Panc1 (cell line): ENCODE data around the gene SLC4A5. TPM values are rescaled to one million over a fixed set of nuclear protein-coding genes. Genes with fewer than 3 reads are reported as not detected.
"Not testable (repeated sequence)": the region's sequence is repeated elsewhere in the genome, so short reads cannot be mapped to it uniquely, and the experiment has no call there.

Source experiments
- ATAC-seq: fragments of 200-7000 bp; cut with Tn5 transposase; 2 replicates; pipeline ENCODE4 v1.9.1; 2020; ENCODE audit warnings: mild to moderate bottlenecking, moderate library complexity
- BruUV-seq: library from RNA; stranded (reverse); fragments of 400-500 nt; replicated peaks from 2 replicates; lab custom pipeline; 2021; lab: Mats Ljungman, UMichigan
- CTCF ChIA-PET: fragments of 300-600 bp; sonication (Branson Sonifier 250); formaldehyde crosslinking; loops from one replicate; lab custom pipeline; 2022; ENCODE audit warnings: antibody characterized with exemption; lab: Charles Lee
- POLR2A ChIA-PET: fragments of 300-600 bp; sonication (Branson Sonifier 250); formaldehyde crosslinking; loops from one replicate; lab custom pipeline; 2022; ENCODE audit warnings: antibody characterized with exemption; lab: Charles Lee
- DNase-seq: peaks from one replicate; pipeline ENCODE4 v3.0.0-alpha.2; 2010; ENCODE audit warnings: low read depth, low spot score
- H3K27ac ChIP-seq: 2 replicates; pipeline ENCODE4 v1.5.1; 2011; ENCODE audit warnings: mild to moderate bottlenecking, low read length, inconsistent platforms
- H3K27me3 ChIP-seq: fragments of 200-500 bp; sonication (Bioruptor generic); 2 replicates; pipeline ENCODE4 v1.6.0; 2014; ENCODE audit warnings: low read length, inconsistent platforms; ENCODE audit not compliant: control insufficient read depth, insufficient read depth
- H3K36me3 ChIP-seq: fragments of 200-500 bp; sonication (Bioruptor generic); 2 replicates; pipeline ENCODE4 v1.5.1; 2014; ENCODE audit warnings: inconsistent platforms, mild to moderate bottlenecking, low read length, moderate library complexity; ENCODE audit not compliant: control insufficient read depth, insufficient read depth
- H3K4me1 ChIP-seq: 2 replicates; pipeline ENCODE4 v1.5.1; 2011; ENCODE audit warnings: inconsistent platforms, mild to moderate bottlenecking, low read length, moderate library complexity; ENCODE audit not compliant: control insufficient read depth, insufficient read depth
- H3K4me3 ChIP-seq, 2 experiments: 2 replicates each; pipeline ENCODE4 v1.5.1; 2011 to 2012; ENCODE audit warnings: low read depth in 2 of 2, low read length in 2 of 2, mild to moderate bottlenecking in 2 of 2, inconsistent platforms in 1 of 2, moderate library complexity in 1 of 2
- H3K9me3 ChIP-seq: fragments of 200-500 bp; sonication (Bioruptor generic); 2 replicates; pipeline ENCODE4 v1.5.1; 2014; ENCODE audit warnings: low read depth, mild to moderate bottlenecking, inconsistent platforms, low read length, moderate library complexity; ENCODE audit not compliant: control insufficient read depth, insufficient read depth
- POLR2AphosphoS5 ChIP-seq: IDR thresholded peaks from 2 replicates; pipeline ENCODE4 v1.6.1; 2012; ENCODE audit warnings: mild to moderate bottlenecking, low read depth, low read length, moderate library complexity
- SIN3A ChIP-seq: IDR thresholded peaks from 2 replicates; pipeline ENCODE4 v1.6.1; 2012; ENCODE audit warnings: low read depth, mild to moderate bottlenecking, low read length, moderate library complexity, borderline replicate concordance; ENCODE audit not compliant: insufficient read depth
- TCF7L2 ChIP-seq: IDR thresholded peaks from 2 replicates; pipeline ENCODE4 v1.6.1; 2011; ENCODE audit warnings: mild to moderate bottlenecking, low read depth, low read length, inconsistent platforms
- in situ Hi-C: cut with HindIII; loops from 2 replicates; pipeline ENCODE4 v1.10.0; 2016; ENCODE audit warnings: low sequenced_read_pairs, low pct_unique_long_range_greater_than_20kb
- intact Hi-C: fragments of 100-400 bp; cut with micrococcal nuclease; formaldehyde crosslinking; loops from one replicate; pipeline ENCODE4 v1.10.0; 2022; ENCODE audit not compliant: unreplicated experiment
- total RNA-seq: library from RNA; stranded (reverse); gene quantifications from one replicate; pipeline ENCODE4 v1.2.1, GENCODE V29; 2021; ENCODE audit not compliant: unreplicated experiment
- TF ChIP-seq, protein P1 (sequence below): fragments of 450-650 bp; IDR thresholded peaks from 2 replicates; pipeline ENCODE4 v1.5.1; 2017; ENCODE audit warnings: mild to moderate bottlenecking
- TF ChIP-seq, protein P2 (sequence below), 2 experiments: IDR thresholded peaks; 2 replicates each; pipeline ENCODE4 v1.6.1; 2011 to 2012; ENCODE audit warnings: low read depth in 2 of 2, control low read depth in 1 of 2, low read length in 1 of 2, mild to moderate bottlenecking in 1 of 2, moderate library complexity in 1 of 2; ENCODE audit not compliant: insufficient read depth in 1 of 2

SLC4A5 gene
- total RNA-seq, 1 experiment from 2014 or later: 1.2 TPM

DNA sequence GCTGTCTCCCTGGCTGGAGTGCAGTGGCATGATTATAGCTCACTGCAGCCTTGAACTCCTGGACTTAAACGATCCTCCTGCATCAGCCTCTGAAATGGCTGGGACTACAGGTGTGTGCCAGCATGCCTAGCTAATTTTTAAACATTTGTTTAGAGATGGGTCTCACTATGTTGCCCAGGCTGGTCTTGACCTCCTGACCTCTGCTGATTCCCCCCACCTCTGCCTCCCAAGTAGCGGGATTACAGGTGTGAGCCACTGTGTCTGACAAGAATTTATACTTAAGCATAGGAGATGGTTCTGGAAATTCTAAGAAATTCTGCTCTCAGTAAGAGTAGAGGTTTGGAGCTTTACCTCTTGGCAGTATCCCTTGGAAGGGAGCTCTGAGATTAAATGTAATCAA lies 126.6 kb downstream of the SLC4A5 start:
- POLR2A ChIA-PET: no interaction called here
- in situ Hi-C loops (no loop called here), intact Hi-C loops (no loop called here)
- TF ChIP-seq, protein P1, sequence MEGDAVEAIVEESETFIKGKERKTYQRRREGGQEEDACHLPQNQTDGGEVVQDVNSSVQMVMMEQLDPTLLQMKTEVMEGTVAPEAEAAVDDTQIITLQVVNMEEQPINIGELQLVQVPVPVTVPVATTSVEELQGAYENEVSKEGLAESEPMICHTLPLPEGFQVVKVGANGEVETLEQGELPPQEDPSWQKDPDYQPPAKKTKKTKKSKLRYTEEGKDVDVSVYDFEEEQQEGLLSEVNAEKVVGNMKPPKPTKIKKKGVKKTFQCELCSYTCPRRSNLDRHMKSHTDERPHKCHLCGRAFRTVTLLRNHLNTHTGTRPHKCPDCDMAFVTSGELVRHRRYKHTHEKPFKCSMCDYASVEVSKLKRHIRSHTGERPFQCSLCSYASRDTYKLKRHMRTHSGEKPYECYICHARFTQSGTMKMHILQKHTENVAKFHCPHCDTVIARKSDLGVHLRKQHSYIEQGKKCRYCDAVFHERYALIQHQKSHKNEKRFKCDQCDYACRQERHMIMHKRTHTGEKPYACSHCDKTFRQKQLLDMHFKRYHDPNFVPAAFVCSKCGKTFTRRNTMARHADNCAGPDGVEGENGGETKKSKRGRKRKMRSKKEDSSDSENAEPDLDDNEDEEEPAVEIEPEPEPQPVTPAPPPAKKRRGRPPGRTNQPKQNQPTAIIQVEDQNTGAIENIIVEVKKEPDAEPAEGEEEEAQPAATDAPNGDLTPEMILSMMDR: no peak
- TF ChIP-seq SIN3A (no peak), TCF7L2 (no peak), POLR2AphosphoS5 (no peak)
- TF ChIP-seq, protein P2, sequence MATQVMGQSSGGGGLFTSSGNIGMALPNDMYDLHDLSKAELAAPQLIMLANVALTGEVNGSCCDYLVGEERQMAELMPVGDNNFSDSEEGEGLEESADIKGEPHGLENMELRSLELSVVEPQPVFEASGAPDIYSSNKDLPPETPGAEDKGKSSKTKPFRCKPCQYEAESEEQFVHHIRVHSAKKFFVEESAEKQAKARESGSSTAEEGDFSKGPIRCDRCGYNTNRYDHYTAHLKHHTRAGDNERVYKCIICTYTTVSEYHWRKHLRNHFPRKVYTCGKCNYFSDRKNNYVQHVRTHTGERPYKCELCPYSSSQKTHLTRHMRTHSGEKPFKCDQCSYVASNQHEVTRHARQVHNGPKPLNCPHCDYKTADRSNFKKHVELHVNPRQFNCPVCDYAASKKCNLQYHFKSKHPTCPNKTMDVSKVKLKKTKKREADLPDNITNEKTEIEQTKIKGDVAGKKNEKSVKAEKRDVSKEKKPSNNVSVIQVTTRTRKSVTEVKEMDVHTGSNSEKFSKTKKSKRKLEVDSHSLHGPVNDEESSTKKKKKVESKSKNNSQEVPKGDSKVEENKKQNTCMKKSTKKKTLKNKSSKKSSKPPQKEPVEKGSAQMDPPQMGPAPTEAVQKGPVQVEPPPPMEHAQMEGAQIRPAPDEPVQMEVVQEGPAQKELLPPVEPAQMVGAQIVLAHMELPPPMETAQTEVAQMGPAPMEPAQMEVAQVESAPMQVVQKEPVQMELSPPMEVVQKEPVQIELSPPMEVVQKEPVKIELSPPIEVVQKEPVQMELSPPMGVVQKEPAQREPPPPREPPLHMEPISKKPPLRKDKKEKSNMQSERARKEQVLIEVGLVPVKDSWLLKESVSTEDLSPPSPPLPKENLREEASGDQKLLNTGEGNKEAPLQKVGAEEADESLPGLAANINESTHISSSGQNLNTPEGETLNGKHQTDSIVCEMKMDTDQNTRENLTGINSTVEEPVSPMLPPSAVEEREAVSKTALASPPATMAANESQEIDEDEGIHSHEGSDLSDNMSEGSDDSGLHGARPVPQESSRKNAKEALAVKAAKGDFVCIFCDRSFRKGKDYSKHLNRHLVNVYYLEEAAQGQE (IDR thresholded peaks at IDR 0.05; ENCODE audit: insufficient read depth in 1 of 2, low read depth in 2 of 2, low read length in 1 of 2): no peak
- CTCF ChIA-PET: no interaction called here
- H3K27me3 ChIP-seq: no peaks in the 10 kb centered on the region
- H3K4me3 ChIP-seq: no peak overlapping the region
- no peaks in the 10 kb centered on the region; the same call in 1 of the 2 replicates for H3K4me1 ChIP-seq
- H3K27ac ChIP-seq: no peak overlapping the region
- ATAC-seq (no peak), DNase-seq (no peak)
- no peaks in the 10 kb centered on the region for H3K9me3 ChIP-seq
- H3K36me3 ChIP-seq: peaks cover 44% of the 10 kb centered on the region
- no TSS peak for BruUV-seq

DNA sequence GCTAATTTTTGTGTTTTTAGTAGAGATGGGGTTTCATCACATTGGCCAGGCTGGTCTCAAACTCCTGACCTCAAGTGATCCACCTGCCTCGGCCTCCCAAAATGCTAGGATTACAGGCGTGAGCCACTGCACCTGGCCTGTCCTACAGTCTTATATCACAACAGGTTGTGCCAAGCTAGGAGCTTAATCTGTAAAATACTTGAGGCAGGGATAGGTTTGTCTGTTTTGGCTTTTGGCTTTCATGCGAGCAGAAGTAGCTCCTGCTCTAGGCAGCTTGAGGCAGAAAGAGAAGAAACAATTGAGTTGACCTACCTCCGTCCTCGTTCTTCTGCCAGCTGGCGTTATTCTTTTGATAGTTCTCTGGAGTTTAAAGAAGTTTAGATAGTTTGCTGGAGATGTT lies 127.4 kb downstream of the SLC4A5 start:
- DNase-seq, H3K27ac ChIP-seq, H3K4me1 ChIP-seq, CTCF ChIA-PET, H3K9me3 ChIP-seq, ATAC-seq, BruUV-seq, H3K27me3 ChIP-seq, H3K4me3 ChIP-seq, POLR2A ChIA-PET, in situ Hi-C loops, intact Hi-C loops: not testable (repeated sequence)
- H3K36me3 ChIP-seq: peaks cover 50% of the 10 kb centered on the region

DNA sequence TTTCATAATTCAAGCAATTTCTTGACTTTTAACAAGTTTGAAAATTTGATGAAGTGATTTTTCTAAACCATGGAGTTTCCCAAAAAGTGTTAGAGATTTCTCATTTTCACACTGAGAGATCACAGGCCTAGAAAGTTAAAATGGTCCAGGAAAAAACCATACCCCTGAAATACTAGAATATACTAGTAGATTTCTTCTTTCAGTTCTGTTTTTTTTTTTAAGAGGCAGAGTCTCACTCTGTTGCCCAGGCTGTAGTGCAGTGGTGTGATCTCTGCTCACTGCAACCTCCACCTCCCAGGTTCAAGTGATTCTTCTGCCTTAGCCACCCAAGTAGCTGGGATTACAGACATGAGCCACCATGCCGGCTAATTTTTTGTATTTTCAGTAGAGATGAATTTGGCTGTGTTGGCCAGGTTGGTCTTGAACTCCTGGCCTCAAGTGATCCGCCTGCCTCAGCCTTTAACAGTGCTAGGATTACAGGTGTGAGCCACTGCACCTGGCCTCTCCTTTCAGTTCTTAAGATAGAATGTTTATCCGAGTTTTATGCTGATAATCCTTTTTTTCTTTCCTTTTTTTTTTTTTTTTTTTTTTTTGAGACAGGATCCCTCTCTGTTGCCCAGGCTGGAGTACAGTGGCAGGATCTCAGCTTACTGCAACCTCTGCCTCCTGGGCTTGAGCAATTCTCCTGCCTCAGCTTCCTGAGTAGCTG lies 130.4 kb downstream of the SLC4A5 start:
- in situ Hi-C loops: no loop called here
- Histone ChIP-seq H3K4me3 (no peak overlapping the region), H3K27me3 (no peaks in the 10 kb centered on the region), H3K27ac (no peak overlapping the region), H3K4me1 (peaks cover 23% of the 10 kb centered on the region), H3K9me3 (no peaks in the 10 kb centered on the region), H3K36me3 (peaks cover 53% of the 10 kb centered on the region)
- ChIA-PET CTCF (interaction anchor here (0.7 kb wide), 1 partner anchor 178 kb away, joined by 9 read pairs; no protein-coding TSS in a partner anchor), POLR2A (no interaction called here)
- no peak for DNase-seq
- no TSS peak for BruUV-seq
- no peak for ATAC-seq
- TF ChIP-seq, protein P2 (IDR thresholded peaks at IDR 0.05; ENCODE audit: insufficient read depth in 1 of 2, low read depth in 2 of 2, low read length in 1 of 2): no peak
- TF ChIP-seq POLR2AphosphoS5 (no peak), TCF7L2 (no peak), SIN3A (no peak)
- intact Hi-C loops: no loop called here
